ENCODE results near the gene PSMC2.

Gene PSMC2

GRCh38 chr7:103373866-103374643 lies 26.6 kb downstream of the PSMC2 start:
- no peak overlapping the region for H3K27ac ChIP-seq
- no peak for DNase-seq (ENCODE audit: low spot score)
- H3K4me3 ChIP-seq: no peak overlapping the region
- TF ChIP-seq CTCF (IDR thresholded peaks at IDR 0.05): no peak

- DNase-seq (ENCODE audit: low spot score): no peak
- Histone ChIP-seq H3K4me3 (no peak overlapping the region), H3K27ac (no peak overlapping the region)
- TF ChIP-seq CTCF (IDR thresholded peaks at IDR 0.05): no peak
Measured at GRCh38 chr7:103379270-103379975, 32.0 kb downstream of the PSMC2 start.

- DNase-seq (ENCODE audit: low spot score): no peak
- no peak overlapping the region for H3K4me3 ChIP-seq
- no peak overlapping the region for H3K27ac ChIP-seq
- TF ChIP-seq CTCF (IDR thresholded peaks at IDR 0.05): no peak
Measured at GRCh38 chr7:103380395-103381191, 33.1 kb downstream of the PSMC2 start.

GRCh38 chr7:103381280-103382031 lies 34.0 kb downstream of the PSMC2 start:
- no peak for TF ChIP-seq CTCF (IDR thresholded peaks at IDR 0.05)
- no peak for DNase-seq (ENCODE audit: low spot score)

GRCh38 chr7:103382032-103382402 lies 34.6 kb downstream of the PSMC2 start:
- no peak for TF ChIP-seq CTCF (IDR thresholded peaks at IDR 0.05)
- Histone ChIP-seq H3K27ac (no peak overlapping the region), H3K4me3 (no peak overlapping the region)
- no peak for DNase-seq (ENCODE audit: low spot score)

More at GRCh38 chr7:103381280-103382031, 34.0 kb downstream of the PSMC2 start:
- Histone ChIP-seq H3K4me3 (no peak overlapping the region), H3K27ac (no peak overlapping the region)

- H3K4me3 ChIP-seq: no peak overlapping the region
- no peak for DNase-seq (ENCODE audit: low spot score)
- no peak for TF ChIP-seq CTCF (IDR thresholded peaks at IDR 0.05)
- H3K27ac ChIP-seq: no peak overlapping the region
Measured at GRCh38 chr7:103387242-103387641, 39.8 kb downstream of the PSMC2 start.
